GM21786 (cell line): Measurements from ENCODE around the gene SLC35B1.
"Not testable (repeated sequence)": the region's sequence is repeated elsewhere in the genome, so short reads cannot be mapped to it uniquely, and the experiment has no call there.

ENCODE experiments used
- ATAC-seq: cut with Tn5 transposase; IDR thresholded peaks from one replicate; pipeline ENCODE4 v1.9.1; 2021; ENCODE audit not compliant: unreplicated experiment

Gene SLC35B1

DNA sequence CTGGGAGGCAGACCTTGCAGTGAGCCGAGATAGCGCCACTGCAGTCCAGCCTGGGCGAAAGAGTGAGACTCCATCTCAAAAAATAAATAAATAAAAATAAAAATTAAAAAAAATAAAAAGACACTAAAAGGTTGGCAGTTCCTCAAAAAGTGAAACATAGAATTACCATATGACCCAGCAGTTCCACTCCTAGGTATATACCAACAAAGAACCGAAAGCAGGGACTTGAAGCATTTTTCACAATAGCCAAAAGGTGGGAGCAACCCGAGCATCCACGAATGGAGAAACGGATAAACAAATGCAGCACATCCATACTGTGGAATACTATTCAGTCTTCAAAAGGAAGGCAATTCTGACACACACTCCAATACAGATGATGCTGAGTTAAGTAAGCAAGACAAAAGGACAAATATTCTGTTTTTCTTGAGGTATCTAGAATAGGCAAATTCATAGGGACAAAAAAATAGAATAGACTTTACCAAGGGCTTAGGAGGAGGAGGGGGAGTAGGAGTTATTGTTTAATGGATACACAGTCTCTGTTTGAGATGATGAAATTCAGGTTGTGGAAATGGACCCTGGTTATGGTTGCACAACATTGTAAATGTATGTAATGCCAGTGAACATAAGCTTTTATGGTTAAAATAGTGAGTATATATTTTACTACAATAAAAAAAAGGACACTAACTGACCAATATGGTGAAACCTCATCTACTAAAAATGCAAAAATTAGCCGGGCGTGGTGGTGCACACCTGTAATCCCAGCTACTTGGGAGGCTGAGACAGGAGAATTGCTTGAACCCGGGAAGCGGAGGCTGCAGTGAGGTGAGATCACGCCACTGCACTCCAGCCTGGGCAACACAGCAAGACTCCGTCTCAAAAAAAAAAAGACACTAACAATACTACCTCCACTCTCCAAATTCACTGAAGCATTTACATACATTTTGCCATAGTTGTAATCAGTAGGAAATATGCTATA lies 27.0 kb upstream of the SLC35B1 start:
- ATAC-seq: no peak

- ATAC-seq: no peak
These were observed 23.7 kb upstream of the SLC35B1 start for GRCh38 chr17:49731435-49731831.

DNA sequence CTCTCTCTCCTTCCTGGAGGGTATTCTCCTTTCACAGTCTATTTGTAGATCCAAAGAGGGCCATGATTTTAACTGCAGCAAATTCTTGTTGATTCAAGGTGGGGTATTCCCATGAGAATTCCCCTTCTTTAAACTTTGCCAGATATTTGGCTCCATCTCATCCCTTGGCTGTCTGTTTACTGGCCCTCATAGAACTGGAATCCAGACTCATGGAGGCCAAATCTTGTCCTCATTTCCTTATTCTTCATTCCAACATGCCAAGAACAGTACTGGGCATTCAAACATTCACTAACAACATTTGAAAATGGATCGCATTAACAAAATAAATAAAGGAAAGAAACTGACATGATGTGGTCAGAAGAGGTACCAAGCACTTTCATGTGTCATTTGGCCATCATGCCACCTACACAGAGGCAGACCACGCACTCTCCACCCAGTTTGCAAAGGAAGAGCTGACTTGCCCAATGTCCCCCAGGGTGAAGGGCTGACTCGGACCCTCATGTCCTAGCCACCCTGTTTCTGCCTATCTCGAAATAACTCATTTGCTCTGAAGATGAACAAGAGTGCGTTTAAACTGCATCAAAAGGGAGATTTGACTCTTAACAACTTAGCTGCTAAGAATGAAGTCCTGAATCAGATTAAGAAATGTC lies 23.1 kb upstream of the SLC35B1 start:
- ATAC-seq: no peak

- no peak for ATAC-seq
These were observed 22.5 kb upstream of the SLC35B1 start for GRCh38 chr17:49730078-49730784.

DNA sequence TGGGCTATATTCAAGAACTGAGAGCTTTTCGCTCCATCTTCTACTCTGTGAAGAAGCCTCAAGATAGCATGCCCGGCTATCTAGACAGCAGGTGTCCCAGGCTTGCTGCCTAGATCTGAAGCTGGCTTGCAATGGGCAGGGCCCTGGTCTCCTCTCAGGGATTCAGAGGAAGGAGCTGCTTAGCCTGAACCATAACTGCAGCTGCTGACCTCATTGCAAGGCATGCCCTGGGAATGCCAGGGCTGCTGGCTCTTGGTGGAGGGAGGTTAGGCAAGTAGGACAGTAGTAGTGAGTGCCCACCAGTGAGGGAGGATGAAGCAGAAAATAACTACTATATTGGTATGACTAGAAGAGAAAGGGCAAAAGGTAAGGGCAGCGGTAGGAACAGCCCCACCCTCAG lies 21.3 kb upstream of the SLC35B1 start:
- ATAC-seq: no peak

- ATAC-seq: no peak
These were observed 20.7 kb upstream of the SLC35B1 start for GRCh38 chr17:49728425-49728824.

GRCh38 chr17:49727380-49727779 lies 19.6 kb upstream of the SLC35B1 start:
- ATAC-seq: no peak

GRCh38 chr17:49725452-49726130 lies 17.8 kb upstream of the SLC35B1 start:
- no peak for ATAC-seq

GRCh38 chr17:49724552-49724951 lies 16.8 kb upstream of the SLC35B1 start:
- ATAC-seq: not testable (repeated sequence)

DNA sequence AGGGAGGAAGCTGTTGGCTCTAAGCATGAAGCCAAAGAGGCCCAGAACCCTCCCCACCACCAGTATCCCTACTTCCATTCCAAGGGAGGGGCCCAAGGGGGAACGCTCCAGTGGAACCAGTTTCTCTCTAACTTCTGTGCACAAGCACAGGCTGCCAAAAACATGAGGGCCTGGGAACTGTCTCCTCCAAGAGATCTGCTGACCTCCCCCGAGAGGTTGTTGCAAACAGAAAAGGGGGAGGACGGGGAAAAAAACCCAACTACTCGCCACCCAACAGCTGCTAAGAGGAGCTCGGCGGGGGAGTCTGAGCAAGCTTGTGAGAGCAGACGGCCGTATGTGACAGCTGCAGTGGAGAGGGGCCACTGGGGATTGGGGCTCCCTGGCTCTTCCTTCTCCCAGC lies 15.7 kb upstream of the SLC35B1 start:
- no peak for ATAC-seq

DNA sequence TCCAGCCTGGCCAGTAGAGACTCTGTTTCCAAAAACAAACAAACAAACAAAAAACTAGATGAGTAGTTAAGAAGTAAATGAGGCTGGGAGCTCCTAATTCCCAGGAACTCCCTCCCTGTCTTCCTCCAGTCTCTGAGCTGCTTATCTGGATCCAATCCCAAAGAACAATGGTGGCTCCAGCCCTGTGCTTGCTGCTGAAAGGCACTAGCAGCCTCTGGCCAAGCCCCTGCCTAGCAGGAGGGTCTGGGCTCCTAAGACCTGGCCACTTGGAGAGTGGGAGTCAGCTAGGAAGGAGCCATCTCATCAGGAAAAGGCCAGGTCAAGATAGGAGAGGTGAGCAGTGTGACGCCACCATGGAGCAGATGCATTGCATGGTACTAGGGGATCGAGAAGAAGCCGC lies 14.3 kb upstream of the SLC35B1 start:
- no peak for ATAC-seq

- ATAC-seq: no peak
These were observed 9.7 kb upstream of the SLC35B1 start for GRCh38 chr17:49717371-49717861.

GRCh38 chr17:49716668-49717364 lies 9.1 kb upstream of the SLC35B1 start:
- ATAC-seq: no peak

DNA sequence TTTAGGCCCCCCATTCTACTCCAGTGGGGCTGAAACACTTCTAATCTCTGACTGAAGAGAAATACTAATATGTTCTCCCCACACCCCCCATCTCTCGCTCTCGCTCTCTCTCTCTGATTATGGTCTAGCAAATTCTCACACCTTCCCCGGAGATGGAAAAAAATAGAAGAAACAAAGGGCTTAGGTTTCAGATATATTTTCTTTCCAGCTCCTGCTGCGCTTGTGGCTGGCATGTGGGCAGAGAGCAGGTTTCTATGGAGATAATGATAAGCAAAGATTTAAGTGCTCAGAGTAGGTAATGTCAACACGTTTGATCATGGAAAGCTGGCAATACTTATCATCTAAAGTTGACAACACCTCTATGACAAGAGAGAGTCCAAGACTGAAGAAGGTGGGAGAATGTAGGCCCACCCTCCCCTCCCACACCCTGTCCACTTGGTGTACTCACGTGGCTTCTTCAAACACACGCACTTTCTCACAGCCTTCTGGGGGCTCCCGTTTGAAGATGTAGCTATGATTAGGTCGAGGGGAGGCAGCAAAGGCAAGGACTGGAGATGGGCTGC lies 8.0 kb upstream of the SLC35B1 start:
- ATAC-seq: no peak

DNA sequence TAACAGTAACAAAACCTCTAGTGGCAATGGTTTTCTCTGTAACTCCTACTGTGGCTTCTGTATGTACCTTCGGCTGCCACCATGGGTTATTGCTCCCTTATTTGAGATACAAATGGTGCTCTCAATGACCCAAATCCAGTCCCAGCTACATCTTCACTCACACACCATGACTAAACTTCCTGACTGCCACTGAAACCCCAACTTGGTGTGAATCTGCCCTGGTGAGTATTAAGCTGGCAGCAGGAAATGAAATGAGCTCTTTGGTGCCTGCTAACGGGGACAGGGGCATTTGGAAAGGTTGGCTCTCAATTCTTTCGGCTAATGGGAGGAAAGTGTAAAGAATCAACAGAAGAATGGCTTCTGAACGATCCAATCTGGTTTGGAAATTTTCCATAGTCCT lies 7.5 kb upstream of the SLC35B1 start:
- ATAC-seq: no peak

DNA sequence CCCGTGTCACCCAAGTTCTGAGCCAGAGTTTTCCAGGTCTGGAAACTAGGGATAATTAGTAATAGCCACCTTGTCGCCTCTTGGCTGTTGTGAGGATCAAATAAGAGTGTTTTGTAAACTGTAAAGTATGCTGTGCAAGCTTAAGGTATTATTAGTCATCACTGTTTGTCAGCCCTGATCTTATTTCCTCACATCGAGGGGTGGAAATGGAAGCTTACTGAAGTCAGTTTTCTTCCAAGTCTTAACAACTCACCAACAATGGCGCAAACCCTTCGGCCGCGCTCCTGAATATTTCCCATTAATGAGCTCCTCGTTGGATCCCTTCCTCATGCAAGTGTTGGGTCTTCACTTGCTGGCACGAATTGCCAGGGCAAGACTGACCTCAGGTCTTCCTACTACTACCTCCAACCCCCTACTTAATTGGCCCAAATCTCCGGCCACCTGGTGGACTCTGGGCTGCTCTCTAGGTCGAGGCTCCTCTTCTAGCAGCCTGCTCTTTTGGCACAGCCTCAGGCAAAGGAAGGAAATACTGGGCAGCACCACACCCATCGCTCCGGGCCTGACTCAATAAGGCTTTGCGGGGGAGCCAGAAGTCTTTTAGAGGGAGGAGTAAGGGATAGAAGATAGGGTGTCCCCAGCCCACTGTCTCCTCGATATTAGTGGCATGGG lies 885 bp upstream of the SLC35B1 start:
- no peak for ATAC-seq

DNA sequence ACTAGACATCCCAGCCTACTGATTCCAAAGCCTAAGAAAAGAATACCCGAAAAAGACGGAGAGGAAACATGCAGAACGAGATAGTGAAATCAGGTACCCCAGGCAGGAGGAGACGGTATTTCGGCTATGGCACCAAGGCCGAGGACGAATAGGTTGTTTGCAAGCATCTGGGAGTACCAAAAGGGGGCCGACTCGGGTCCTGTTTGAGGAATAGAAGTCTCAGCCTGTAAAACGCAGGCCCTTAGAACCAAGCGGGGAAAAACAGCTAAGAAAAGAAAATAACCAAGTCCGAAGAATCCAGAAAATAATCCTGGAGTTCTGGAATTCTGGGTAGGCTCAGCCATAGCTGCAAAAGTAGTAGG lies 537 bp downstream of the SLC35B1 start:
- no peak for ATAC-seq

DNA sequence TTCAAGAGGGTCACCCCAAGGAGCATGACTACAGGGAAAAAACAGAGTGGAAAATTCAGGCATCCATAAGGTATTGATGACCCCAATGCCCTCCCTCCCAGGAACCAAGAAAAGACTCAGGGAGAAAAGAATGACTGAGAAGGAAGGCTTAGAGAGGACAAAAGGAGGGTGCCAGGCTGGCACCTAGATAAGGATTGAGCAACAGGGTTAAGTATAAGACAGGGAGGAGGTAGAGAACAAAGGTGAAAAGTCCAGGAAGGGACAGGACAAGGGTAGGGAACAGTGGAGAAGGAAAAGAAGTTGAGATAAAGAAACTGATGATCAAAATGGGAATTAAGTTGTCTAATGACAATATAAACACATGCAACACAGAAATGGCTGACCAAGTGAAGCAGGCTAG lies 2.5 kb downstream of the SLC35B1 start:
- no peak for ATAC-seq

GRCh38 chr17:49703557-49704277 lies 4.0 kb downstream of the SLC35B1 start:
- no peak for ATAC-seq
